Neural crest cell (in vitro differentiated cells): ENCODE measurements around the gene DNAJC6. TPM values are rescaled to one million over a fixed set of nuclear protein-coding genes. Genes with fewer than 3 reads are reported as not detected.
A peak's percentile ranks its signal among the peaks of the same experiment; 100 is the strongest.

ENCODE experiments used
- DNase-seq: peaks from one replicate; pipeline ENCODE4 v3.0.0; 2021; ENCODE audit warnings: low read depth, mixed read lengths, low spot score
- H3K27ac Mint-ChIP-seq: one replicate; pipeline ENCODE4 v1.8.0; 2021; ENCODE audit warnings: mild to moderate bottlenecking, mixed read lengths; ENCODE audit not compliant: unreplicated experiment
- H3K27me3 Mint-ChIP-seq: 2 replicates; pipeline ENCODE4 v1.8.0; 2021; ENCODE audit warnings: low read depth, mild to moderate bottlenecking, mixed read lengths
- H3K36me3 Mint-ChIP-seq: 2 replicates; pipeline ENCODE4 v1.8.0; 2021; ENCODE audit warnings: low read depth, mild to moderate bottlenecking, mixed read lengths
- H3K4me1 Mint-ChIP-seq: 2 replicates; pipeline ENCODE4 v1.8.0; 2021; ENCODE audit warnings: mixed read lengths
- H3K4me3 Mint-ChIP-seq: one replicate; pipeline ENCODE4 v1.8.0; 2021; ENCODE audit warnings: mild to moderate bottlenecking, mixed read lengths
- H3K9me3 Mint-ChIP-seq: 2 replicates; pipeline ENCODE4 v1.8.0; 2021; ENCODE audit warnings: mixed read lengths
- CTCF ChIP-seq: fragments of 200-600 bp; sonication (generic); conservative IDR thresholded peaks from 2 replicates; pipeline ENCODE4 v1.5.0; 2021; ENCODE audit warnings: antibody characterized with exemption, mild to moderate bottlenecking
- total RNA-seq: library from RNA; stranded (reverse); gene quantifications from 2 replicates; pipeline ENCODE4 v1.2.1, GENCODE V29; 2021

Gene DNAJC6
- total RNA-seq, 1 donor from 2014 or later = 2.4 TPM

GRCh38 chr1:65299328-65299727 is 10.0 kb upstream of the DNAJC6 start:
- no peaks in the 10 kb centered on the region for H3K4me1 Mint-ChIP-seq
- H3K9me3 Mint-ChIP-seq = no peaks in the 10 kb centered on the region
- no peak for TF ChIP-seq CTCF
- H3K27ac Mint-ChIP-seq = no peak overlapping the region
- no peak overlapping the region for H3K4me3 Mint-ChIP-seq
- peaks cover 20% of the 10 kb centered on the region for H3K27me3 Mint-ChIP-seq
- H3K36me3 Mint-ChIP-seq = no peaks in the 10 kb centered on the region
- DNase-seq = no peak

GRCh38 chr1:65308781-65309303 is 501 bp upstream of the DNAJC6 start:
- TF ChIP-seq CTCF = no peak
- H3K36me3 Mint-ChIP-seq = no peaks in the 10 kb centered on the region
- peaks cover 86% of the 10 kb centered on the region for H3K27me3 Mint-ChIP-seq
- peaks cover 16% of the 10 kb centered on the region for H3K4me1 Mint-ChIP-seq
- H3K4me3 Mint-ChIP-seq = peak overlapping the region; percentile 81
- H3K9me3 Mint-ChIP-seq = no peaks in the 10 kb centered on the region
- DNase-seq = no peak
- no peak overlapping the region for H3K27ac Mint-ChIP-seq

GRCh38 chr1:65310078-65310587 is 790 bp downstream of the DNAJC6 start:
- peaks cover 16% of the 10 kb centered on the region for H3K4me1 Mint-ChIP-seq
- DNase-seq = no peak
- no peaks in the 10 kb centered on the region for H3K9me3 Mint-ChIP-seq
- no peak for TF ChIP-seq CTCF
- peak overlapping the region; percentile 91 for H3K4me3 Mint-ChIP-seq
- no peak overlapping the region for H3K27ac Mint-ChIP-seq
- H3K27me3 Mint-ChIP-seq = peaks cover 81% of the 10 kb centered on the region
- no peaks in the 10 kb centered on the region for H3K36me3 Mint-ChIP-seq

- Mint-ChIP-seq H3K4me1 (peaks cover 16% of the 10 kb centered on the region), H3K36me3 (no peaks in the 10 kb centered on the region), H3K4me3 (peak overlapping the region; percentile 41), H3K9me3 (no peaks in the 10 kb centered on the region), H3K27me3 (peaks cover 75% of the 10 kb centered on the region), H3K27ac (no peak overlapping the region)
- TF ChIP-seq CTCF = no peak
- no peak for DNase-seq
Measured at GRCh38 chr1:65311760-65312159, 2.4 kb downstream of the DNAJC6 start.

GRCh38 chr1:65316233-65316632 is 6.9 kb downstream of the DNAJC6 start:
- H3K27ac Mint-ChIP-seq = no peak overlapping the region
- DNase-seq = no peak
- H3K4me3 Mint-ChIP-seq = no peak overlapping the region
- no peaks in the 10 kb centered on the region for H3K4me1 Mint-ChIP-seq
- H3K36me3 Mint-ChIP-seq = no peaks in the 10 kb centered on the region
- no peak for TF ChIP-seq CTCF
- peaks cover 46% of the 10 kb centered on the region for H3K27me3 Mint-ChIP-seq
- H3K9me3 Mint-ChIP-seq = peaks cover 2% of the 10 kb centered on the region
